ENCODE results near the gene PHLDA3.

The PHLDA3 gene

GRCh38 chr1:201419746-201420607, 49.0 kb downstream of the PHLDA3 start:
- H2AFZ ChIP-seq, result no peak overlapping the region
- TF ChIP-seq, protein P1, sequence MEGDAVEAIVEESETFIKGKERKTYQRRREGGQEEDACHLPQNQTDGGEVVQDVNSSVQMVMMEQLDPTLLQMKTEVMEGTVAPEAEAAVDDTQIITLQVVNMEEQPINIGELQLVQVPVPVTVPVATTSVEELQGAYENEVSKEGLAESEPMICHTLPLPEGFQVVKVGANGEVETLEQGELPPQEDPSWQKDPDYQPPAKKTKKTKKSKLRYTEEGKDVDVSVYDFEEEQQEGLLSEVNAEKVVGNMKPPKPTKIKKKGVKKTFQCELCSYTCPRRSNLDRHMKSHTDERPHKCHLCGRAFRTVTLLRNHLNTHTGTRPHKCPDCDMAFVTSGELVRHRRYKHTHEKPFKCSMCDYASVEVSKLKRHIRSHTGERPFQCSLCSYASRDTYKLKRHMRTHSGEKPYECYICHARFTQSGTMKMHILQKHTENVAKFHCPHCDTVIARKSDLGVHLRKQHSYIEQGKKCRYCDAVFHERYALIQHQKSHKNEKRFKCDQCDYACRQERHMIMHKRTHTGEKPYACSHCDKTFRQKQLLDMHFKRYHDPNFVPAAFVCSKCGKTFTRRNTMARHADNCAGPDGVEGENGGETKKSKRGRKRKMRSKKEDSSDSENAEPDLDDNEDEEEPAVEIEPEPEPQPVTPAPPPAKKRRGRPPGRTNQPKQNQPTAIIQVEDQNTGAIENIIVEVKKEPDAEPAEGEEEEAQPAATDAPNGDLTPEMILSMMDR (IDR thresholded peaks at IDR 0.05), result no peak
- H3K27me3 ChIP-seq (ENCODE audit: control insufficient read depth, insufficient read depth, low read length), result no peaks in the 10 kb centered on the region
- H3K4me3 ChIP-seq (ENCODE audit: low read depth, low read length), result no peak overlapping the region
- no peaks in the 10 kb centered on the region for H3K4me1 ChIP-seq
- H3K4me2 ChIP-seq (ENCODE audit: low read length), result no peak overlapping the region
- H3K27ac ChIP-seq, result no peak overlapping the region
- no peaks in the 10 kb centered on the region for H3K36me3 ChIP-seq (ENCODE audit: control insufficient read depth, insufficient read depth, low read length)
- H3K9ac ChIP-seq, result no peak overlapping the region
- no peaks in the 10 kb centered on the region for H3K9me3 ChIP-seq (ENCODE audit: control insufficient read depth, low read length)
- no peaks in the 10 kb centered on the region for H3K79me2 ChIP-seq

DNA sequence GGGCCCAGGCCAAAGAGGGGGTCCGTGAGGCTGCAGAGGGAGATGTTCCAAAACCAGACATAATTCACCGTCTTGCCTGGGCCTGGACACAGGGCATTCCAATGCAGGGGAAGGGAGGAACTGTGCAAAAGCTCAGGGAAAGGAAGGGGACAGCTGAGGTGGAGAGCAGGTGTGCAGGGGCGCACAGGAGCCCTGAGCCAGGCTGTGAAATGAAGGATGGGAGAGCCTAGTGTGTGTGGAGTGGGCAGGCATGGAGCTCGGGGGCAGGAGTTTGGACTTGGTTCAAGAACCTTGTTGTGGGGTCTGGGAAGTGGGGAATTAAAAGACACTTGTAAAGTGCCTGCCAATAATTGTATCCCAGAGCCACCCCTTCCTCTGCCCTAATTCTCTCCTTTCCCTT, 49.7 kb downstream of the PHLDA3 start:
- Histone ChIP-seq H3K36me3 (ENCODE audit: control insufficient read depth, insufficient read depth, low read length) (no peaks in the 10 kb centered on the region), H3K4me2 (ENCODE audit: low read length) (no peak overlapping the region), H3K4me3 (ENCODE audit: low read depth, low read length) (no peak overlapping the region), H2AFZ (no peak overlapping the region), H3K27me3 (ENCODE audit: control insufficient read depth, insufficient read depth, low read length) (no peaks in the 10 kb centered on the region), H3K27ac (no peak overlapping the region), H3K79me2 (no peaks in the 10 kb centered on the region), H3K9me3 (ENCODE audit: control insufficient read depth, low read length) (no peaks in the 10 kb centered on the region), H3K4me1 (no peaks in the 10 kb centered on the region), H3K9ac (no peak overlapping the region)
- TF ChIP-seq, protein P1 (IDR thresholded peaks at IDR 0.05), result no peak

- H3K9me3 ChIP-seq (ENCODE audit: control insufficient read depth, low read length), result no peaks in the 10 kb centered on the region
- H2AFZ ChIP-seq, result no peak overlapping the region
- no peak overlapping the region for H3K4me3 ChIP-seq (ENCODE audit: low read depth, low read length)
- no peaks in the 10 kb centered on the region for H3K36me3 ChIP-seq (ENCODE audit: control insufficient read depth, insufficient read depth, low read length)
- no peak overlapping the region for H3K4me2 ChIP-seq (ENCODE audit: low read length)
- H3K79me2 ChIP-seq, result no peaks in the 10 kb centered on the region
- H3K27me3 ChIP-seq (ENCODE audit: control insufficient read depth, insufficient read depth, low read length), result no peaks in the 10 kb centered on the region
- no peak overlapping the region for H3K27ac ChIP-seq
- H3K4me1 ChIP-seq, result no peaks in the 10 kb centered on the region
- H3K9ac ChIP-seq, result no peak overlapping the region
- TF ChIP-seq, protein P1 (IDR thresholded peaks at IDR 0.05), result no peak
Measured at GRCh38 chr1:201418461-201418860, 50.5 kb downstream of the PHLDA3 start.
